Neural cell (in vitro differentiated cells): ENCODE results near the gene CDC16.

Experiments used
- CTCF ChIP-seq: fragments of 450-650 bp; IDR thresholded peaks from 2 replicates; pipeline ENCODE4 v1.5.1; 2014; ENCODE audit warnings: antibody characterized with exemption, mild to moderate bottlenecking, moderate library complexity; ENCODE audit not compliant: poor library complexity, severe bottlenecking
- EP300 ChIP-seq: fragments of 450-650 bp; conservative IDR thresholded peaks from 2 replicates; pipeline ENCODE4 v1.6.1; 2014; ENCODE audit warnings: antibody characterized with exemption, mild to moderate bottlenecking, moderate library complexity; ENCODE audit not compliant: poor library complexity, severe bottlenecking
- EZH2 ChIP-seq: fragments of 200-600, 300-800 bp; shearing (Covaris generic), sonication (generic); IDR thresholded peaks from 2 replicates; pipeline ENCODE4 v1.6.1; 2014; ENCODE audit warnings: antibody characterized with exemption, low read length, borderline replicate concordance, mild to moderate bottlenecking; ENCODE audit not compliant: insufficient read depth, poor library complexity, severe bottlenecking
- MXI1 ChIP-seq: fragments of 450-650 bp; conservative IDR thresholded peaks from 2 replicates; pipeline ENCODE4 v1.6.1; 2014; ENCODE audit warnings: antibody characterized with exemption, mild to moderate bottlenecking; ENCODE audit not compliant: poor library complexity, severe bottlenecking
- POLR2AphosphoS5 ChIP-seq: IDR thresholded peaks from 2 replicates; pipeline ENCODE4 v1.6.1; 2012
- RAD21 ChIP-seq: fragments of 450-650 bp; conservative IDR thresholded peaks from 2 replicates; pipeline ENCODE4 v1.6.1; 2014; ENCODE audit warnings: antibody characterized with exemption, mild to moderate bottlenecking, moderate library complexity
- REST ChIP-seq: IDR thresholded peaks from 2 replicates; pipeline ENCODE4 v1.6.1; 2012; ENCODE audit warnings: borderline replicate concordance
- SMC3 ChIP-seq: fragments of 450-650 bp; conservative IDR thresholded peaks from 2 replicates; pipeline ENCODE4 v1.6.1; 2014; ENCODE audit warnings: antibody characterized with exemption, mild to moderate bottlenecking, moderate library complexity; ENCODE audit not compliant: poor library complexity
- TAF1 ChIP-seq: IDR thresholded peaks from 2 replicates; pipeline ENCODE4 v1.6.1; 2012; ENCODE audit warnings: low read depth

- TF ChIP-seq CTCF (no peak), TAF1 (no peak), REST (no peak), SMC3 (no peak), POLR2AphosphoS5 (no peak), EZH2 (no peak), RAD21 (no peak), EP300 (no peak), MXI1 (no peak)
Observed at GRCh38 chr13:114208134-114208533, 26.6 kb upstream of the CDC16 start.
